HG02943 (cell line): ENCODE data around the gene SHMT1.
"Not testable (repeated sequence)": the region's sequence is repeated elsewhere in the genome, so short reads cannot be mapped to it uniquely, and the experiment has no call there.

Experiments
- ATAC-seq: cut with Tn5 transposase; IDR thresholded peaks from one replicate; pipeline ENCODE4 v1.9.1; 2021; ENCODE audit warnings: mild to moderate bottlenecking, low read depth, moderate library complexity; ENCODE audit not compliant: unreplicated experiment

The SHMT1 gene

DNA sequence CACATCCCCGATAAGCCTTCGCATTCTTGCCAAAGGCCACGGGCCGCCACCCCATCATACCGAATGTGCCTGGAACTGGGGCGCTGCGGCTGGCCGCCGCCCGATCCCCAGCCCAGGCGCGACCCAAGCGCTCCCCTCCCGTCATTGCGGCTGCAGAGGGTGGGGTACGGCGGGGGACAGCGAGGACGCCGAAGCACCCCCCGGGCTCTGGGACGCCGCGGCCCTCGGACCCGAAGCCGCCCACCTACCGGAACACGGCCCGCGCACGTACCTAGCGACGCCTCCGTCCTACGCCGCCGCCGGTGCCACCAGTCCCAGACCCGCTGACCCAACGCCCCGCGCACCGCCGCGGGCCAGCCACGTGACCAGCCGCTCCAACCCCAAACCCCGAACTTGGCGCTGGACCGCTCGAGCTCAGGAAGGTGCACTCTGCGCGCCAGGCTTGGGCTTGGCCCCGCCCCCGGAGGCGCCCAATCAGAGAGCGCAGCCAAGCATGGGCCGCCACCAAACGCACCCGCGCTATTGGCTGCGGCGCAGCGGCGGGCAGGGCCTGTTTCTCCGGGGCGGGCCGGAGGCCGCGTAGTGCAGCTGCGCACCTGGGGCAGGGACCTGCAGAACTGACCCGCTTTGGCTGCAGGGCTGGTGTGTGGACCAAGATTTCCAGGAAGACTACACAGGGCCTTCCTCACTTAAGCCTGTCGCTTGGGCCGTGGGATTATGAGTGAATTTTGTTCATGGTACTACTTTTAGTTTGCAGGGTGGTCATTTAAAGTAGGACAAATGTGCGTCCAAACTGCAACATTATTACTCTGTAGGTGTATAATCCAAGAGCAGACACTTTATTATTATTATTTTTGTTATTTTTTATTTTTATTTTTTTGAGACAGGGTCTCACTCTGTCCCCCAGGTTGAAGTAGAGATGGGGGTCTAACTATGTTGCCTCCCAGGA is at the start of gene SHMT1:
Gene SHMT1 (minus strand): TSS at position 450 of the 949 bp plus-strand sequence. CDS start 7,569 bp downstream, outside the sequence.
- ATAC-seq, result peak; percentile 94

- ATAC-seq, result not testable (repeated sequence)
Observed at GRCh38 chr17:18412001-18412538, 48.7 kb upstream of the SHMT1 start.

GRCh38 chr17:18411377-18411864 is 48.1 kb upstream of the SHMT1 start:
- ATAC-seq, result not testable (repeated sequence)

DNA sequence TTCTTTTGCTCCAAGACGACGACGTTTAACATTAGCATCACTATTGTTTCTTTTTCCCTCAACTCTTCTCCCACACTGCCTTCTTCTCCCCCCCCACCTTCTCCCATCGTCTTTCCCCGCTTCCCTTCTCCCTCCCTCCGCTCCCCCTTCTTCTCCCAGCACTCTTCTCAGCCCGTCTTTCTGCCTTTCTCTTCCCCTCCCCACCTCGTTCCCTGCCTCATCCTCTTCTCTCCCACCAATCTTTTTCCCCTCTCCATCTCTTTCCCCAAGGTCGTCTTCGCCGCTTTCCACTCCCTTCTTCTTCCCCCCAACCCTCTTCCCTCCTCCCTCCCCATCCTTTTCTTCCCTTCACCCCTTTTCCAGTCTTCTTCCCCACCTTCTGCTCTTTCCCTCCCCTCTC is 47.4 kb upstream of the SHMT1 start:
- ATAC-seq, result not testable (repeated sequence)

DNA sequence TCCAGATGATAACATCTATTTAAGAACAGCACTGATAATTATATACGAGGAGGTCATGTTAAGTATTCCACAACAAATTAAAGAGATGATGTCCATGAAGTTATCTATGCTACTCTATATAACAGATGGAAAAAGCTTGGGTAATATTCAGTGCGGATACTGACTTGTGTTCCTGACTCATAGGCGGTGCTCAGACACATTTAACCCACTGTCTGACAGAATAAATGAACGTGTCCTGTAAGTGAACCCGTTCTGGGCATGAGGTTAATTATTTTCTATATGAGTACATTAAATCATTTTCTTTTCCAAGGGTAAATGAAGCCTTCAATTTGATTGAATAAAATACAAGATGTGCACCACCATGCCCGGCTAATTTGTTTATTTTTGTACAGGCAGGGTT is 46.0 kb upstream of the SHMT1 start:
- not testable (repeated sequence) for ATAC-seq

DNA sequence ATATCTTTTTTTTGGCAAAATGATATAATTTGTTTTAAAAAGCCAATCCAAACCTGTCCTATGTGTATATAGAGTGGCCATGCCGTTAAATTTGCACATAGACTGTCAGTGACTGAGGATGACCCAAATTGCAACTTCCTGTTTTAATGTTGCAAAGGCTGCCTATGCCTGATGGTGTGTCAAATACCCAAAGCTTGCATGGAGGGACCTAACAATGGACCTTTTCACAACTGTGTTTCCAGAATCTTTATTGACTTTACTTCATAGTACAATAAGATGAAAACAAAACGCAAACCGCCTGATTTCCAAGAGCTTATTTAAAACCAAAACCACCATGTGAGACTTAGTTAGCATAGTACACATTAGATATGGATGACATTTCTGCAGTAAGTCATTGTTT is 45.6 kb upstream of the SHMT1 start:
- not testable (repeated sequence) for ATAC-seq

DNA sequence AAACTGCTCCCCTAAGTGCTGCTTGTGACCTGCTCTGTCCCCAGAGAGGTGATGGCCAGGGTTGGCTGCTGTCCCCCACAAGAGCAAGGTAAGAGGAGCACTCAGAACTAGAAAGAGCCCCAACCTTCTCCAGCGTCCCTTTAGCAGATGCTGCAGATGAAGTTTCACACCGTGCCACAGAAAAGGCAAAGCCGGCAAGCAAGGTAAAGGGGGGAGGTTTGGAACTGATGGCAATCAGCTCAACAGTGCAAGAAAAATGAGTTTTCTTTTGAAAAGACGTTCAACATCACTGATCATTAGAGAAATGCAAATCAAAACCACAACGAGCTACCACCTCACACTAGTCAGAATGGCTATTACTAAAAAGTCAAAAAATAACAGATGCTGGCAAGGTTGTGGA is 40.3 kb upstream of the SHMT1 start:
- peak; percentile 73 for ATAC-seq

- ATAC-seq, result not testable (repeated sequence)
Observed at GRCh38 chr17:18403166-18403565, 39.8 kb upstream of the SHMT1 start.

DNA sequence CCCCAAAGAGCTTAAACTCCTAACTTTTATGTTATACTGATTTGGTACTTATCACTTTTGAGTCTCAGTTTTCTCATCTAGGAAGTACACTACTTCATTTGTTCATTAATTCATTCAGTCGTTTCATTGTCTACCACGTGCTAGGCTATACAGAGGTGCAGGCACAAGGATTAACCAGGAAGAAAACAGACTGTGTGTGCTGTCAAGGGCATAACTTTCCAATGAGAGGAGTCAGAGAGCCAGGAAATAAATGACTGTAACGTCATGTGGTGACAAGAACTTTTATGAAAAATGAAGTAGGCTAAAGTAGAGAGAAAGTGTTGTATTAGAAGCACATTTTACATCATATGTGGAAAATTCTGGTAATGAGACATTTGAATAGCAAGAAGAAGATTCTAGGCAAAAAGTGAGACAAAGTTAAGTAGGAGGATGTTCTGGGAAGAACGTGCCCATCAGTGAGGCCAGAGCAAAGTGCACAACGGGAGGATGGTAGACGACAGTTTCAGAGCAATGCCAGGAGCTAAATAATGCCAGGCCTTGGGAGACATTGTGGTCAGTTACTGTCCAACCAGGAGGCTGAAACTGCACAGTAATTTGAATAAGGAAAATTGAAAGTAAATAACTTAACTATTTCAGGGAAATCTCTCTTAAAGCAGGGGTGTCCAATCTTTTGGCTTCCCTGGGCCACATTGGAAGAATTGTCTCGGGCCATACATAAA is 38.7 kb upstream of the SHMT1 start:
- not testable (repeated sequence) for ATAC-seq

GRCh38 chr17:18388728-18389127 is 25.4 kb upstream of the SHMT1 start:
- not testable (repeated sequence) for ATAC-seq

GRCh38 chr17:18388266-18388665 is 24.9 kb upstream of the SHMT1 start:
- ATAC-seq, result not testable (repeated sequence)

GRCh38 chr17:18387583-18387982 is 24.2 kb upstream of the SHMT1 start:
- not testable (repeated sequence) for ATAC-seq

GRCh38 chr17:18384271-18384670 is 20.9 kb upstream of the SHMT1 start:
- not testable (repeated sequence) for ATAC-seq

GRCh38 chr17:18383079-18383481 is 19.7 kb upstream of the SHMT1 start:
- not testable (repeated sequence) for ATAC-seq

GRCh38 chr17:18382441-18383078 is 19.2 kb upstream of the SHMT1 start:
- ATAC-seq, result no peak

- ATAC-seq, result no peak
Observed at GRCh38 chr17:18381953-18382245, 18.5 kb upstream of the SHMT1 start.

GRCh38 chr17:18381158-18381952 is 18.0 kb upstream of the SHMT1 start:
- no peak for ATAC-seq

- ATAC-seq, result no peak
Observed at GRCh38 chr17:18380471-18381157, 17.3 kb upstream of the SHMT1 start.
